Endothelial cell of umbilical vein (primary cell): ENCODE data around the gene AJM1.

Source experiments
- EZH2 ChIP-seq: IDR thresholded peaks from 2 replicates; pipeline ENCODE4 v1.6.1; 2012; ENCODE audit warnings: borderline replicate concordance, low read depth, mild to moderate bottlenecking, moderate library complexity, low read length, inconsistent platforms; ENCODE audit not compliant: severe bottlenecking
- MYC ChIP-seq: IDR thresholded peaks from one replicate; pipeline ENCODE4 v1.6.1; 2011; ENCODE audit warnings: mild to moderate bottlenecking, low read depth, low read length
- POLR2A ChIP-seq: IDR thresholded peaks from 2 replicates; pipeline ENCODE4 v1.6.1; 2012; ENCODE audit warnings: low read depth, mild to moderate bottlenecking, control low read depth, low read length
- POLR2AphosphoS5 ChIP-seq: IDR thresholded peaks from 2 replicates; pipeline ENCODE4 v1.6.1; 2012; ENCODE audit warnings: low read depth, mild to moderate bottlenecking, control low read depth, low read length, moderate library complexity; ENCODE audit not compliant: insufficient read depth
- TF ChIP-seq, protein P1 (sequence below), 2 donors: IDR thresholded peaks; 1 replicate in 1 of 2; 2 replicates in 1 of 2; pipeline ENCODE4 v1.5.1; 2011; ENCODE audit warnings: low read length in 2 of 2, mild to moderate bottlenecking in 2 of 2, moderate library complexity in 2 of 2, control low read depth in 1 of 2, inconsistent platforms in 1 of 2, low read depth in 1 of 2; ENCODE audit not compliant: insufficient read depth in 1 of 2; ENCODE audit errors: extremely low read depth in 1 of 2

DNA sequence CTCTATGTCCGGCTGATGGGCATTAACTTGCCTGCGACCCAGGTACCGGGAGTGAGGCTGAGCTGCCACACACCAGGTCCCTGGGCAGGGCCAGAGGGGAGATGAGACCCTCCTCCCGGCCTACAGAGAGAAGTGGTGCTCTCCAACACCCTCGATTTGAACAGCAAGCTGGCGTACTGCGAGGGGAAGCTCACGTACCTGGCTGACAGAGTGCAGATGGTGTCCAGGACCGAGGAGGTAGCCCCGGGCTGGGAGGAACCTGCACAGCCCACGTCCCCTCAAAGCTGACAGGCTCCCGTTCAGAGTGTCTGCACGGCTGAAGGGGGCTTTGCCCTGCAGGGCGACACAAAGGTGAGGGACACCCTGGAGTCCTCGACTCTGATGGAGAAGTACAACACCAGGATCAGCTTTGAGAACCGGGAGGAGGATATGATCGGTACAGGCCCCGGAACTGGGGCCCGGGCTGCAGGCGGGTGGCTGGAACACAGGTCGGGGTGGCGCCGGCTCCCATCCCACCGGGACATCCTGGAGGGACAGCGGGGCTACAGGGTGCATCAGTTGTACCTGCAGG lies 35.6 kb upstream of the AJM1 start:
- TF ChIP-seq, protein P1, sequence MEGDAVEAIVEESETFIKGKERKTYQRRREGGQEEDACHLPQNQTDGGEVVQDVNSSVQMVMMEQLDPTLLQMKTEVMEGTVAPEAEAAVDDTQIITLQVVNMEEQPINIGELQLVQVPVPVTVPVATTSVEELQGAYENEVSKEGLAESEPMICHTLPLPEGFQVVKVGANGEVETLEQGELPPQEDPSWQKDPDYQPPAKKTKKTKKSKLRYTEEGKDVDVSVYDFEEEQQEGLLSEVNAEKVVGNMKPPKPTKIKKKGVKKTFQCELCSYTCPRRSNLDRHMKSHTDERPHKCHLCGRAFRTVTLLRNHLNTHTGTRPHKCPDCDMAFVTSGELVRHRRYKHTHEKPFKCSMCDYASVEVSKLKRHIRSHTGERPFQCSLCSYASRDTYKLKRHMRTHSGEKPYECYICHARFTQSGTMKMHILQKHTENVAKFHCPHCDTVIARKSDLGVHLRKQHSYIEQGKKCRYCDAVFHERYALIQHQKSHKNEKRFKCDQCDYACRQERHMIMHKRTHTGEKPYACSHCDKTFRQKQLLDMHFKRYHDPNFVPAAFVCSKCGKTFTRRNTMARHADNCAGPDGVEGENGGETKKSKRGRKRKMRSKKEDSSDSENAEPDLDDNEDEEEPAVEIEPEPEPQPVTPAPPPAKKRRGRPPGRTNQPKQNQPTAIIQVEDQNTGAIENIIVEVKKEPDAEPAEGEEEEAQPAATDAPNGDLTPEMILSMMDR (IDR thresholded peaks at IDR 0.05; ENCODE audit: extremely low read depth in 1 of 2, insufficient read depth in 1 of 2, low read depth in 1 of 2, low read length in 2 of 2): no peak
- no peak for TF ChIP-seq EZH2
- TF ChIP-seq POLR2AphosphoS5: no peak
- TF ChIP-seq MYC: no peak
- no peak for TF ChIP-seq POLR2A
